HG03558 (cell line): ENCODE data around the gene EML4.
"Not testable (repeated sequence)": the region's sequence is repeated elsewhere in the genome, so short reads cannot be mapped to it uniquely, and the experiment has no call there.

ENCODE experiments used
- ATAC-seq: cut with Tn5 transposase; IDR thresholded peaks from one replicate; pipeline ENCODE4 v1.9.1; 2021; ENCODE audit warnings: moderate number of reproducible peaks; ENCODE audit not compliant: unreplicated experiment; ENCODE audit errors: extremely low read depth

The EML4 gene

GRCh38 chr2:42169100-42169873, at the start of gene EML4:
EML4 (plus strand) TSS chr2:42169353; CDS start chr2:42169612, 259 bp downstream.
- ATAC-seq, result peak; percentile 64

- ATAC-seq, result no peak
Measured at GRCh38 chr2:42123426-42123825, 45.7 kb upstream of the EML4 start.

- ATAC-seq, result peak; percentile 54
Measured at GRCh38 chr2:42124011-42124785, 45.0 kb upstream of the EML4 start.

- no peak for ATAC-seq
Measured at GRCh38 chr2:42125841-42126594, 43.1 kb upstream of the EML4 start.

GRCh38 chr2:42126873-42127272, 42.3 kb upstream of the EML4 start:
- not testable (repeated sequence) for ATAC-seq

- peak; percentile 39 for ATAC-seq
Measured at GRCh38 chr2:42127425-42128424, 41.4 kb upstream of the EML4 start.

GRCh38 chr2:42128721-42129486, 40.2 kb upstream of the EML4 start:
- ATAC-seq, result no peak

- ATAC-seq, result no peak
Measured at GRCh38 chr2:42129487-42129852, 39.7 kb upstream of the EML4 start.

GRCh38 chr2:42129947-42130346, 39.2 kb upstream of the EML4 start:
- no peak for ATAC-seq

- ATAC-seq, result not testable (repeated sequence)
Measured at GRCh38 chr2:42130858-42131257, 38.3 kb upstream of the EML4 start.

- no peak for ATAC-seq
Measured at GRCh38 chr2:42132191-42132965, 36.8 kb upstream of the EML4 start.

- ATAC-seq, result peak; percentile 67
Measured at GRCh38 chr2:42132966-42133641, 36.0 kb upstream of the EML4 start.

GRCh38 chr2:42133771-42134195, 35.4 kb upstream of the EML4 start:
- no peak for ATAC-seq

- ATAC-seq, result not testable (repeated sequence)
Measured at GRCh38 chr2:42134401-42134932, 34.7 kb upstream of the EML4 start.

GRCh38 chr2:42135381-42136312, 33.5 kb upstream of the EML4 start:
- ATAC-seq, result no peak

GRCh38 chr2:42136782-42137124, 32.4 kb upstream of the EML4 start:
- no peak for ATAC-seq
